Measurements from ENCODE around the gene WIPI1. TPM values are rescaled to one million over a fixed set of nuclear protein-coding genes. Genes with fewer than 3 reads are reported as not detected.
A peak's percentile ranks its signal among the peaks of the same experiment; 100 is the strongest.
"Not testable (repeated sequence)": the region's sequence is repeated elsewhere in the genome, so short reads cannot be mapped to it uniquely, and the experiment has no call there.

Gene WIPI1
- total RNA-seq, 1 experiment from 2014 or later = 38.4 TPM

- ChIA-PET POLR2A (interaction anchor here (1.4 kb wide), 1 partner anchor 170 kb away, joined by 3 read pairs; no protein-coding TSS in a partner anchor), CTCF (interaction anchor here (0.6 to 1.5 kb wide), 2 partner anchors 11 to 17 kb away, joined by 3 read pairs; no protein-coding TSS in a partner anchor)
Observed at GRCh38 chr17:68417317-68417716, 40.0 kb downstream of the WIPI1 start.

GRCh38 chr17:68414901-68415300 is 42.4 kb downstream of the WIPI1 start:
- peaks cover 12% of the 10 kb centered on the region for H3K4me1 Mint-ChIP-seq (ENCODE audit: insufficient read depth, unreplicated experiment)
- CTCF ChIA-PET = interaction anchor here (0.8 kb wide), 1 partner anchor 16 kb away, joined by 3 read pairs; no protein-coding TSS in a partner anchor
- DNase-seq (ENCODE audit: unreplicated experiment); H3K27me3 Mint-ChIP-seq (ENCODE audit: insufficient read depth, unreplicated experiment); H3K27ac Mint-ChIP-seq (ENCODE audit: low read depth, unreplicated experiment); H3K9me3 Mint-ChIP-seq (ENCODE audit: unreplicated experiment); H3K36me3 Mint-ChIP-seq (ENCODE audit: insufficient read depth, unreplicated experiment); BruUV-seq (replicated peaks); intact Hi-C loops (cut with micrococcal nuclease): not testable (repeated sequence)
- H3K4me3 Mint-ChIP-seq (ENCODE audit: unreplicated experiment) = peak overlapping the region; percentile 86
- POLR2A ChIA-PET = interaction anchor here (1.9 to 2.4 kb wide), 2 partner anchors 10 to 166 kb away, joined by 7 to 11 read pairs; partner anchors contain the start of gene AMZ2

More at GRCh38 chr17:68417317-68417716, 40.0 kb downstream of the WIPI1 start:
- TF ChIP-seq CTCF (IDR thresholded peaks at IDR 0.05; ENCODE audit: unreplicated experiment) = no peak
- no peak for DNase-seq (ENCODE audit: unreplicated experiment)
- H3K36me3 Mint-ChIP-seq (ENCODE audit: insufficient read depth, unreplicated experiment) = peaks cover 13% of the 10 kb centered on the region
- H3K4me3 Mint-ChIP-seq (ENCODE audit: unreplicated experiment) = no peak overlapping the region
- no peak overlapping the region for H3K27ac Mint-ChIP-seq (ENCODE audit: low read depth, unreplicated experiment)
- peaks cover 12% of the 10 kb centered on the region for H3K4me1 Mint-ChIP-seq (ENCODE audit: insufficient read depth, unreplicated experiment)
- intact Hi-C loops (cut with micrococcal nuclease) = no loop called here
- BruUV-seq (replicated peaks) = no TSS peak
- no peaks in the 10 kb centered on the region for H3K9me3 Mint-ChIP-seq (ENCODE audit: unreplicated experiment)
- no peaks in the 10 kb centered on the region for H3K27me3 Mint-ChIP-seq (ENCODE audit: insufficient read depth, unreplicated experiment)

- H3K27ac Mint-ChIP-seq (ENCODE audit: low read depth, unreplicated experiment); BruUV-seq (replicated peaks); H3K9me3 Mint-ChIP-seq (ENCODE audit: unreplicated experiment); H3K36me3 Mint-ChIP-seq (ENCODE audit: insufficient read depth, unreplicated experiment); intact Hi-C loops (cut with micrococcal nuclease); H3K27me3 Mint-ChIP-seq (ENCODE audit: insufficient read depth, unreplicated experiment): not testable (repeated sequence)
- ChIA-PET CTCF (interaction anchor here (0.8 kb wide), 1 partner anchor 17 kb away, joined by 3 read pairs; no protein-coding TSS in a partner anchor), POLR2A (interaction anchor here (1.0 to 2.4 kb wide), 3 partner anchors 11 to 165 kb away, joined by 3 to 11 read pairs (median 7); partner anchors contain the start of genes AMZ2 and WIPI1)
- H3K4me1 Mint-ChIP-seq (ENCODE audit: insufficient read depth, unreplicated experiment) = peaks cover 12% of the 10 kb centered on the region
- DNase-seq (ENCODE audit: unreplicated experiment) = peak; percentile 55
- H3K4me3 Mint-ChIP-seq (ENCODE audit: unreplicated experiment) = peak overlapping the region; percentile 86
Observed at GRCh38 chr17:68413597-68414560, 43.4 kb downstream of the WIPI1 start.

GRCh38 chr17:68407656-68408055 is 49.6 kb downstream of the WIPI1 start:
- BruUV-seq (replicated peaks); intact Hi-C loops (cut with micrococcal nuclease); H3K4me3 Mint-ChIP-seq (ENCODE audit: unreplicated experiment); H3K27me3 Mint-ChIP-seq (ENCODE audit: insufficient read depth, unreplicated experiment); POLR2A ChIA-PET; DNase-seq (ENCODE audit: unreplicated experiment); H3K36me3 Mint-ChIP-seq (ENCODE audit: insufficient read depth, unreplicated experiment); H3K4me1 Mint-ChIP-seq (ENCODE audit: insufficient read depth, unreplicated experiment); H3K27ac Mint-ChIP-seq (ENCODE audit: low read depth, unreplicated experiment): not testable (repeated sequence)
- H3K9me3 Mint-ChIP-seq (ENCODE audit: unreplicated experiment) = peaks cover 11% of the 10 kb centered on the region
- CTCF ChIA-PET = interaction anchor here (0.6 kb wide), 1 partner anchor 316 kb away, joined by 5 read pairs; no protein-coding TSS in a partner anchor

GRCh38 chr17:68403837-68404236 is 53.5 kb downstream of the WIPI1 start:
- peaks cover 11% of the 10 kb centered on the region for H3K9me3 Mint-ChIP-seq (ENCODE audit: unreplicated experiment)
- H3K4me1 Mint-ChIP-seq (ENCODE audit: insufficient read depth, unreplicated experiment); H3K27ac Mint-ChIP-seq (ENCODE audit: low read depth, unreplicated experiment); BruUV-seq (replicated peaks); POLR2A ChIA-PET; DNase-seq (ENCODE audit: unreplicated experiment); H3K4me3 Mint-ChIP-seq (ENCODE audit: unreplicated experiment); H3K36me3 Mint-ChIP-seq (ENCODE audit: insufficient read depth, unreplicated experiment); intact Hi-C loops (cut with micrococcal nuclease); CTCF ChIA-PET; H3K27me3 Mint-ChIP-seq (ENCODE audit: insufficient read depth, unreplicated experiment): not testable (repeated sequence)
